HG02870 (cell line): ENCODE measurements around the gene LRRC4C.

ENCODE experiments used
- ATAC-seq: cut with Tn5 transposase; IDR thresholded peaks from one replicate; pipeline ENCODE4 v1.9.1; 2021; ENCODE audit warnings: mild to moderate bottlenecking, moderate library complexity; ENCODE audit not compliant: unreplicated experiment

The LRRC4C gene

DNA sequence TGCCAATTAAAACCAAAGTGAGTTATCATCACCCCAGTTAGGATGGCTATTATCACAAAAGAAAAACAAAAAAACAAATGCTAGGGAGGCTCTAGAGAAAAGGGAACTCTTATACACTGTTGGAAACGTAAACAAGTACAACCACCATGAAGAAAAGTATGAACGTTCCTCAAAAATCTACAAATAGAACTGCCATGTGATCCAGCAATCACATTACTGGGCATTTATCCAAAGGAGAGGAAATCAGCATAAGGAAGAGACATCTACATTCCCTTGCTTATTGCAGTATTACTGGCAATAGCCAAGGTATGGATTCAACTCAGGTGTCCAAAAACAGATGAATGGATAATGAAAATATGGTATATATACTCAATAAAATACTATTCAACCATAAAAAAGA lies 1145.1 kb downstream of the LRRC4C start:
- ATAC-seq = no peak

DNA sequence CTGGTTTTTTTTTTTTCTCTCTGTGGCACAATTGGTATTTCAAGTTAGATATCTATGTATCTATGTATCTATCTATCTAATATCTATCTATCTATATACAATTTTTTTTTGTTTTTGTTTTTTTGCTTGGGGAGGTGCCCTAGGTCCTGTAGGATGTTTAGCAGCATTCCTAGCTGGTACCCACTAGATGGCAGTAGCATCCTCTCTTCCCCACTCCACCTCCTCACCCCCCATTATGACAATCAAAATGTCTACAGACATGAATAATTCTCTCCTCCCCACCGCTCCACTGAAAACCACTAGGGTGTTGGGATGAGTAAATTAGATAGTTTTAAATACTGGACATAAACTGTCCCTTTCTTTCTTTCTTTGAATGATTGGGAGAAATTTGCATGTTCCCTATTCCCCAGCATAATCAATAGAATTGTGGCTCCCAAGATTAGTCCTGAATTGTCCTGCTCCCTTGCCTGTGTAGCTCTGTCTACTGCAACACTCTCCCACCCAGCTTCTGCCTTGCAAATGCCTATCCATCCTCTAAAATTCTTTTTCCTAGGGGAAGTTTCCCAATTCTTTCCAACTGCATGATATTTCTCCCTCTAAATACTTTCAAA lies 1152.4 kb downstream of the LRRC4C start:
- peak; percentile 81 for ATAC-seq

DNA sequence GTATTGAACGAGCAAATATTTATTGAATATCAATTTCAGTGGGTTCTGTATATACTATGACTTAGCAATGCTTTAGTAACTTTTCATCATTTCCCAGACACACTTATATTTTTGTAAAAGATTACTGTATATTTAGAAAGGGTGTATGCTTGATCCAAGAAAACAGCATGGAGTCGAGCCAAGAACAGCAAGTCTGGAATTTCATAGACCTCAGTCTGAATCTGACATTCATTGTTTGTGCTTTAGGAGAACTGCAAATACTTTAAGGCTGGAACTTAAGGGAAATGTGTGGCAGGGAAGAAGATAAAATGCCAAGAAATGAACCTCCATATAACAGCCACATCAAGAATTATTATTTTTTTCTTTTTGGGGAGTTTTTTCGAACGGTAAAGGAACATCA lies 1156.8 kb downstream of the LRRC4C start:
- no peak for ATAC-seq

DNA sequence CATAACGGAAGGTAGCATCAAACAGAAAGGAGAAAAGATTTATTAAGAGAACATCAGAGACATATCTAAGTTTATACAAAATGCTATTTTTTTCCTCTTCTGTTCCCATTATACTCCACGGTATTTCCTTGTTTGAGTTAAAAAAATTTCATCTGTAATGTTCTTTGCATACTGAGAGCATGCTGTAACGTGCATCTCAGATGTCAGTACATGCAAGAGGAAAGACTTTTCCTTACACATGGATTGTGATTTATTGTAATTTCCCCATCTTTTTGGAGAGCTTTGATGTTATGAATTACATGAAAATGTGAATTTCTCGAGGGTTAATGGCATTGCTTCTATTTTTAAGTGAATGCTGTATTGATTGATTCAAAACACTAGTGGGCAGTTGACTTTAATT lies 1164.0 kb downstream of the LRRC4C start:
- no peak for ATAC-seq

DNA sequence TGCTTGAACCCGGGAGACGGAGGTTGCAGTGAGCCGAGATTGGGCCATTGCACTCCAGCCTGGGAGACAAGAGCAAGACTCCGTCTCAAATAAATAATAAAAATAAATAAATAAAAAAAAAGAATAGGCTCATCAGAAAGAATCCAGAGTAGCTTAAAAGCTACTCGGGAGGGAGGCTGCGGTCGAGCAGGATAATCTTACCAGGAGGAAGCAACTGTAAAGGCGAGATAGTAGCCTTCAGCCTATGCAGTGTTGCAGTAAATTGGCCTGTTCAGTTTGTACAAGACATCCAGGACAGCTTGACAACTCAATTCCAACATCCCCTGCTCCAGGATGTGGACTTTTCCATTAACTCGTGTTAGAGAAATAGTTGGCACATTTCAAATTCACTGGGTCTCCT lies 1164.7 kb downstream of the LRRC4C start:
- no peak for ATAC-seq

DNA sequence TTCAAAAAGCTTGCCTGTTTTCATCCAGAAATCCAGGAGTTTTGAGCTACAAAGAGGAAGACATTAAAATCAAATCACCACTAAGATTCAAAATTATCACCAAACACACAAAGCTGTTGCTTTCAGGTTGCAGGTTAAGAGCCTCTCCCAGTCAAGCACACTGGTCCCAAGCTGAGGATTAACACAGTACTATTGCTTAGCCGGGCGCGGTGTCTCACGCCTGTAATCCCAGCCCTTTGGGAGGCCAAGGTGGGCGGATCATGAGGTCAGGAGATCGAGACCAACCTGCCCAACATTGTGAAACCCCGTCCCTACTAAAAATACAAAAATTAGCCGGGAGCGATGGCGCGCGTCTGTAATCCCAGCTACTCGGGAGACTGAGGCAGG lies 1165.1 kb downstream of the LRRC4C start:
- no peak for ATAC-seq

DNA sequence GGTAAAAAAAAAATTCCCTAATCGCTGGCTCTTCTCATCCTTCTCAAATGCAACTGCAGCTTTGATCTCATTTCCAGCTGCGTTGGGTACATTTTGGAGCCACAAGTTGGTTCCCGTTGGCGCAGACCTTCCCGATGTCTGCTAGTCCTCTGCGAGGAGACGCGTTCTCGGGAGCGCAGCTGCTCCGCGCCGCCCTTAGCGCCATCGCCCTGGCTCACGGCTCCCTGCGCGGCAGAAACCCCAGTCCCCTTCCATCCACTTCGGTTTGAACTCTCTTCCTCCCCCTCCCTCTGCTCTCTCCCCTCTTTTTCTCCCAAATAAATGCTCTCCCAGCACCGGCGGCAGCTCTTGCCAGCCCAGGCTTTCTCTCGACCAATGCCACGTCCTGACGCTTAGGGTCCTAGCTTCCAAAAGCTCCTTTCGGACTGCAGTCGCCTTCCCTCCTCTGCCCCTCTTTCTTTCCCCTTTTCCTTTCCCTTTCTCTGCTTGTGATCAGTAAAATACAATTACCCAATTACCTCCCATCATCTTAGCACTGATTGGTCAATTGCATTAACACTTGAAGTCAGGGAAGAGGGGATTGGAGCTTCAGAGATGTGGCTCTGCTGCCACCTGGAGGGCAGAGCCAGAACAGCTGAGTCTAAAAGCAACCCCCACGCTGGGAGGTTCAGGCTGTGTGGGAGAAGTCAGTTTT lies 1165.7 kb downstream of the LRRC4C start:
- ATAC-seq = peak; percentile 95

DNA sequence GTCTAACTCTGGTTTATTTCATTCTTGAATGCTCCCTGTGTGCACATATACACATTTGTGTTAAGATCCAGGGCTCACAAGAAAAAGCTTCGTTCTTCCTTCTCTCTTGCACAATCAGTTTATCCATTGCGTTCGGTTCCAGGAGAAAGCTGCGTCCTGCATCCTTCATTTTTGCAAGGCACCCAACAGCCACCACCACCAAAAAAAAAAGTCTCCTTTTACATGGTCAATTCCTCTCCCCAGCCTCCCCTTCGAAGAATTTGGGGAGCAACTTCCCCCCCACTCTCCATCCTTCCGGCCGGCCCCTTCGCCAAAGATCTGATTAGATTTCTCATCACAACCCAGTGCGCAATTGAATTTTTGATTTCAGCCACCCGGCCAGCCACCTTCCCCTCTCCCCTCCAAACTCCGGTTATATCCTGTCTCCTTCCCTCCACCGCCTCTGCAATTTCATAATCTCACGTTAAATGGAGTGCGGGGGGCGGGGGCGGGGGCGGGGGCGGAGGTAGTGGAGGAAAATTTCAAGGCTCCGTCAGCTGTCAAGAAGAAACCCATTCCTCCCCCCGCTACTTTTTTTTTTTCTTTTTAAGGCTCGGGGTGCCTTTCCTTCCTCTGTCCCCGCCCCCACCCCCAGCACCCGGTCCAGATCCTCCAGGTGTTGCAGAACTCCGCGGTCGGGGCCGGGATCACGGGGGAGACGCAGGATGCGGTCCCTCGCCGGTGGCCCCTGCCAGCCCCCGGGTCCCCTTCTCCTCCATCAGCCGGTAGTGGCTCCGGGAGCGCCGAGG lies 1166.5 kb downstream of the LRRC4C start:
- no peak for ATAC-seq

DNA sequence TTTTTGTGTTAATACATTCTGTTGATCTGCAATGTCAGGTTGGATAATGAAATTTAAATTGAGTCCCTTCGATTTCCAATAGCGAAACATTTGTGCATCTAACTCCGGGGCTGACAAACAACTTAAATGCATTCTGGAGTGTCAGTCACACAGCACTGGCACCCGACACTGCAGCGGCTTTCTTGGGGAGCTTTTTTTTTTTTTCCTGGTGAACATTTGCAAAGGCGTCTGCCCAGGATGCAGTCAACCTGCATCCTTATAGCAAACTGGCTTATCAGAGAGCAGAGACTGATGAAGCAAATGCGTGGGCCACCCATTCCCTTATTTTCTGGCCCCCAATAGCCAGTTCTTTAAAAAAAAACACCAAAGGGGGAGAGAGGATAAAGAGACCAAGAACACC lies 1167.7 kb downstream of the LRRC4C start:
- ATAC-seq = no peak

DNA sequence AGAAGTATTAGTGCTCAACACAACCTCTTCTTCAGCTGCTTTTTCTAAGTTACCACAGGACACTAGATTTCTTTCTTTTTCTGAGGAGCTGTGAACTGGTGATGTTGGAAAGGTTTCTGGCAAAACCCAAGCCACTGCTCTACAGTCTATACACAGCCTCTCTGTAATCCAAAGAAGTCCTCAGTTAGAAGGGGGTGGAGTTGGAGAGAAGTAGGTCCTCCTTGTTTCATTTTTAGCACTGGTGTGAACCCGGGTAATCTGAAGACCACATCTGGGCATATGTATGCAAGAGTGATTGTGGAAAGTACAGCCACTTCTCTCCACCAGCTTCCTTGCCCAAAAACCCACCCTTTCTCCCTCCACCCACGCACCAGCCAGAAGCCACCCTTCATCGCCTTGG lies 1168.1 kb downstream of the LRRC4C start:
- no peak for ATAC-seq

DNA sequence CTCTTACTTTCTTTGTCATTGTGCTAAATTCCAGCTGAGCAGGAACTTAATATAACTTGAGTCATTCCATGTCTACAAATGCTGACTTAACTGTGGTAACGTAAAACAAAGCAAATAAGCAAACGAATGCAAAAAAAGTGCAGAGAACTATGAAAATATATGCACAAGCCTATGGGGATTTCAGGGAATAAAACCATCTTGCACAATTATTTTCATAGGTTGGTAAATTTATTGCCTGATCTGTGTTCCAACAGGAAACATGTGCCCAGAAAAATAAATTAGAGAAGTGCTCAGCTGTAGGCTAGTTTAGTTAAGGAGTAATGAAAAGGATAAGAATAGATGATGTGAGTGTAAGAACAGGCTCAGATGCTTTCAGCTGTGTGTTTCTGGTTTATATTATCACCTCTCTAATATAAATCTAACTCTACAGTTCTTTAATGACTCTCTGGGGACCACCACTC lies 1169.3 kb downstream of the LRRC4C start:
- no peak for ATAC-seq

DNA sequence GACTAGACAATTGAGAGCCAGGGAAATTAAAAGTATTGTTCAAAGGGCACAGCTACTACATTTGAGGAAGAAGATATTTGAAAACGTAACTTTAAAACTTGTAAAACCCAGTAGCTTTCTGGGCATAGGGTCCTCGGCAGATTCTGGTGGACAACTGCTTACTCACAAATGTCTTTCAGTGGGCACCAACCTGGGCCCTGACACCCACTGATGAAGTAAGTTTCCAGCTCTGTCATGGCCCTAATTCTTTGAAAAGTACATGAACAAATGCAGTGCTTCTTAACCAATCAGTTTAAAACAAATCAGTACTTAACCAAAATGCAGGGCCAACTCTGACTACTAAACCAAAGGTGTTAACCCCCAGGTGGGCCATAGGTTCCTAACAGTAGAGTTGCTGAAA lies 1170.1 kb downstream of the LRRC4C start:
- ATAC-seq = no peak

DNA sequence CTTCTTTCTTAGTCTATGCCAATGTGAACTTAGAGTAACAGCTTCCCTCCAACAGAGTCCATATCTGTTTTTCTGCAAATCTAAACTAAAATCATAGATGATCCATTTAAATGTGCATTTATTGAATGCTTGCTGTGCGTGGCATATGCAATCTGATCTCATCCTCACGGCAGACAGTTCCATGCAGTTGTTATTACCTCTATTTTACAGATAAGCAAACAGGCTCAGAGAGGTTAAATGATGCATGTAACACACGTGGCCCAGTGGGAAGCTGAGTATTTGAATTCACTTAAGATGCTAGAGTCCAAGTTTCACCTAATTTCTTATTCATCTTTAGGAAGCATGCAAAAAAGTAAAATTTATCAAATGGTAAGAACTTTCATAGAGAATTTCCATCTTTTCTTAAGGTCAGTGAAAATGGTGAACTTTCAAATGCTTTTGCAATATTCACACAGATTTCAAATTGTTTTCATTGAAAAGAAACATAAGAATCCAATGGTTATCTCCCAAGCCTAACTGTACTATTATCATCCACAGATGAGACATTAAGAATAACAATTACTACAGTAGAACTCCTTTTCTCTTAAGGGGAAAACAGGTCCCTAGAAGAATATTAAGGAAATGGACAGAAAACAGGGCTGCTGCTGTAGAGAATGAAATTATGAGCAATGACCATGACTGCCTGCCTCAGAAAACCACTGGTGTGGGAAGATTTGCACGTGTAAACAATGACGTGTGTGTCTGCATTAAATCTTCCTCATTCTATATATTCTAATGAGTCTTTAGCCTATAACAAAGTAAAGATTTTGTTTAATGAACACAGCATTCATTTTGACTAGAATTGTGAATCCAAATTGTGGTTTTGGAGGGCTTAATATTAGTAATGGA lies 1171.3 kb downstream of the LRRC4C start:
- no peak for ATAC-seq

DNA sequence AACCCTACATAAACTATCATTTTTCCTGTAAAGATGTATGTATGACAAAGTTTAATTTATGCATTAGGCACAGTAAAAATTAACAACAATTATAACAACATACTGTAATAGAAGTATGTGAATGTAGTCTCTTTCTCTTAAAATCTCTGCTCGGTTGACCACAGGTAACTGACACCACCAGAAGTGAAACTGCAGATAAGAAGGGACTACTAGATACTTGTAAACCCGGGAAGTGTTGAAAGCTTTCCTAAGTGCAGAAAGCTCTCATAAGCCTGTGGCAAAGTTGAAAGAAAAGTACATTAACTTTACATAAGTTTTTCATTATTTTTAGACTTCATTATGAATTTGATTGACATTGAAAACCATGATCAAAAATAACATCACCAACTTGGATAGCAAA lies 1173.3 kb downstream of the LRRC4C start:
- no peak for ATAC-seq

DNA sequence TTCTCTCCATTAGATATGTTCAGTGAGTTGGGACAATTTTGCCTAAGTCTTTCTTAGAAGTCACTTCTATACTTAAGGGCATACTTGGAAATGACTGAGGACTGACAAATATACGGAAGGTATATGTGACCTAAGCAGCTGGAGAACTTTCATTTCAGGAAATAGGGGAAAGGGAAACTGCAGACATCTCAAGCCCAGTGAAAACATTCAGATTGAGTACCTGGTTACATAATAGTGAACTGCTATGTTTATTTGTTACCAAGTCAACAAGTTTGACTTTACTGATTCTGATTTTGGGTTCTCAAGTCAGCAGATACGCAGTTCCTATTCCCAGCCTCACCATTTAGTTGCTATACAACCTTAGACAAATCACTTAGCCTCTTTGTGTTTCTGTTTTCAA lies 1173.9 kb downstream of the LRRC4C start:
- ATAC-seq = no peak

DNA sequence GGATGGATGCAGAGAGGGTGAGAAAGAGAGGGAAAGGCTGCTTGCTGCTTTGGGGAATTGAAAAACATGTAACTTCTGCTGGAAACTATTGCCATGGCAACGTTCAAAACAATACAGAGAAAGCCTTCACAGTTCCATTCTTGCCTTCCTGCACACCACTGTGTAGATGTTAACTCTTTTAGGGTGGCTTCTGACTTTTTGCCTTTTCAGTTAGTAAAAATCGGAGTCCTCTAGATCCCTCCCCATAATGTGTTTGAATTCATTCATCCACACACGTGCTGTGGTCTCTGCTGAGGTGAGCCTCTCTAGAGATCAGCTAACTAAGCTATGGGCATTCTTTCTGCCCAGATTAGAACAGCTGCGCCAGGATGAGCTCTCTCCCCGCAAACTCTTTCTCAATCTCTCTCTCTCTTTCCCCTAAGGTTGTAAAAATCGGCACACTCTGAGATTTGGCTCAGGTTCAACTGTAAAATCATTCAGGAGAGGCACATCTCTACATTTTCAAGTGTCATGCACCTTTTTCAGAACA lies 1178.3 kb downstream of the LRRC4C start:
- no peak for ATAC-seq

DNA sequence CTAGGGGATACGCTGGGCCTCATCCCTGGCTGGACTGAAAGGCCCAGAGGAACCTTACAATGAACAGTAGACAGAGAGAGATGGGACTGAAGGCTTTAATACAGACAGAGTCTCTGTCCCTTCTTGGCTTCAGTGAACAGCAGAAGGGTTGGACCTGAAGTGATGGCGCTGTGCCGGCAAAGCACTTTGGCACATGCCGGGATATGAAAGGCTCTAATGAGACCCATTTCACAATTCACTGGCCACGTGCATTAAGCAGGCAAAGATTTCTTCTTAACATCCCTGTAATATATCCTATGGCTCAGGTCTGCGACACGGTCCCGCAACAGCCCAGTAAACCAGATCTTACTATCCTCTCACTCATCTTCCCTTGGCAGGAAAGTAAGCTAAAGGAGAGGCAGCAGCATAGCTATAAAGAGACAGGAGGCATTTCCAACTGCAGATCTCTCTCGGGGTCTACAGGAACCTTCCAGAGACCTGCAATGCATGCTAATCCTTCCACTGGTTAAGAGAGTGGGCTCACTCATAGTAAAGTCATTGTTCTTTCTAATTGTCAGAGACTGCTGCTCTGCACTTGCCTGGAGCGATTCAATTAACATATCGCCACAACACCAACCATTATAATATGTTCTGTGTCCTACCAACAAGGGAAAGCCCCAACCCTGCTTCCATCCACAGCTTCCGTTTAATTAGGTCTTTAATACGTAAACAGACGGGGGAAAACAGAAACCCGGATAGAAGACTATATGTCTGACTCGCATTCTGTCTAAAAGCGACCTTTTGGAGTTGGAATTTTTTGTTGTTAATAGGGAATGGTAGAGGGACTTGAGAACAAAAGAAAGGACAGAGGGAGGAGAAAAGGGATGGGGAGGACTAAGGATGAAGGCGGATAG lies 1179.0 kb downstream of the LRRC4C start:
- no peak for ATAC-seq

DNA sequence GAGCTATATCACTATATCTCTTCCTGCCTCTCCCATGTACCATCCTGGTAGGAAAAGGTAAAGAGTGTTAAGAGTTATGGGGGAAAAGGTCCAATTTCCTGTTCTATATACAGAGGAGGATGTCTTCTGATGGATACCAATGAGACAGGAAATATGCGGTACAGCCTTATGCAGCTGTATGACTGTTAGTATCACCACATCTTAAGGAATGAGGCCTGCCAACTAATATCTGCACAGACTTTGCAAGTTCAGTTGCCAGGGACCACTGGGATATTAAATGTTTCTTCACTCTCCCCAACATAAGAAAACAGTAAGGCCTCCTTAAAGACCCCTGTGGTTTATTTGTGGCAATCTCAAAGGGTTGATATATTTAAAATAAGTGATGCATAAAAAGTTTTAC lies 1182.5 kb downstream of the LRRC4C start:
- ATAC-seq = no peak

DNA sequence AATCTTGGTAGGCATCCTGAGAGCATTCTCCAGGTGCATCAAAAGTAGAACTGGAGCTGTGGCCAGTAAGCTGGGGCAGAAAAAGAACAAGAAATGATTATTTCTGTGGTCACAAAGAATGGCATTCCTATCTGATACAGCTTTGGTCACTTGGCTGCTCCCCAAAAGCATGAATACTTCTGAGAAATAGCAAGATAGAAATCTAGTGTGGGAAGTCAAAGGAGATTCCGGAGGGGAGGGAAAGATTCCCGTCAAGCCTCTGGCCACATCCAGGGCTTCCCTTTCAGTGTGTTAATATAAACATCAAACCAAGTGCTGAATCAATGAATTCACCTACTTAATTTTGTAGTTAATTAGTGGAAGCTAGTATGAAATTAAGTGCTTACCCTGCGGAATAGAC lies 1185.4 kb downstream of the LRRC4C start:
- no peak for ATAC-seq

DNA sequence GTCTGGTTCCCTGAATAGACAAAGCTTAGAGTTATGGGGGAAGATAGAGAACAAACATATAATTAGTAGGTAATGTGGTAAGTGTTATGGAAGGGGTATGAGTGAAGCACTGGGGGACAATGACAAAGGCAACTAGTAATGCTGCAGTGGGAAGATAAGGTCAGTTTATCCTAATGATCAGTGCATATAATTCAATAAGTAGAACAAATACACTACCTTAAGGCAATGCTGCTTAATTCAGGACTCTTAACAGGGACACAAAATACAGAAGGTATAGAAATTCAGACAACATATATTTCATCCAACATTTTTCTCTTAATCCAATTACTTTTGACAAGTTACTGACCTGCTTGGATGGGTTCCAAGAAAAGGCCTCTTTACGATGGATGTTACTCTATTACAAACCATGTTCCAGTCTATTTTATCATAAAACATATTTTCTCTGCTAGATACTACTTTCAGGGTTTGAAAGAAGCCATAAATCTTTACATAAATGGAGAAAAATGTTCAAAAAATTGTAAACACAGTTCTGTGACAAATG lies 1186.2 kb downstream of the LRRC4C start:
- ATAC-seq = no peak
